Gastrocnemius medialis (tissue), 4 donors: Measurements from ENCODE around the gene HUNK.

Experiments
- POLR2A ChIP-seq, 2 donors: fragments of 450-650 bp; IDR thresholded peaks; one replicate each; pipeline ENCODE4 v1.6.1; 2017; ENCODE audit warnings: antibody characterized with exemption in 2 of 2, mild to moderate bottlenecking in 2 of 2, moderate library complexity in 2 of 2
- TF ChIP-seq, protein P1 (sequence below), 5 experiments: fragments of 450-650 bp in 3 of 5; fragments of 200-600 bp in 2 of 5; sonication (generic) in 2 of 5; IDR thresholded peaks in 4 of 5; conservative IDR thresholded peaks in 1 of 5; 1 replicate in 4 of 5; 2 replicates in 1 of 5; pipeline ENCODE4 v1.5.1; 2016 to 2019; ENCODE audit warnings: antibody characterized with exemption in 5 of 5, mild to moderate bottlenecking in 3 of 5, moderate library complexity in 3 of 5

GRCh38 chr21:31855180-31855579 lies 17.6 kb upstream of the HUNK start:
- TF ChIP-seq, protein P1, sequence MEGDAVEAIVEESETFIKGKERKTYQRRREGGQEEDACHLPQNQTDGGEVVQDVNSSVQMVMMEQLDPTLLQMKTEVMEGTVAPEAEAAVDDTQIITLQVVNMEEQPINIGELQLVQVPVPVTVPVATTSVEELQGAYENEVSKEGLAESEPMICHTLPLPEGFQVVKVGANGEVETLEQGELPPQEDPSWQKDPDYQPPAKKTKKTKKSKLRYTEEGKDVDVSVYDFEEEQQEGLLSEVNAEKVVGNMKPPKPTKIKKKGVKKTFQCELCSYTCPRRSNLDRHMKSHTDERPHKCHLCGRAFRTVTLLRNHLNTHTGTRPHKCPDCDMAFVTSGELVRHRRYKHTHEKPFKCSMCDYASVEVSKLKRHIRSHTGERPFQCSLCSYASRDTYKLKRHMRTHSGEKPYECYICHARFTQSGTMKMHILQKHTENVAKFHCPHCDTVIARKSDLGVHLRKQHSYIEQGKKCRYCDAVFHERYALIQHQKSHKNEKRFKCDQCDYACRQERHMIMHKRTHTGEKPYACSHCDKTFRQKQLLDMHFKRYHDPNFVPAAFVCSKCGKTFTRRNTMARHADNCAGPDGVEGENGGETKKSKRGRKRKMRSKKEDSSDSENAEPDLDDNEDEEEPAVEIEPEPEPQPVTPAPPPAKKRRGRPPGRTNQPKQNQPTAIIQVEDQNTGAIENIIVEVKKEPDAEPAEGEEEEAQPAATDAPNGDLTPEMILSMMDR (IDR thresholded peaks at IDR 0.05 in 4 of 5, conservative IDR thresholded peaks at IDR 0.05 in 1 of 5) = no peak
- TF ChIP-seq POLR2A (IDR thresholded peaks at IDR 0.05) = no peak
